K562 (cell line): Measurements from ENCODE around the gene LPGAT1. TPM values are rescaled to one million over a fixed set of nuclear protein-coding genes. Genes with fewer than 3 reads are reported as not detected.
A peak's percentile ranks its signal among the peaks of the same experiment; 100 is the strongest.

Source experiments
- ERF ChIP-seq: fragments of 450-650 bp; formaldehyde crosslinking; IDR thresholded peaks from 2 replicates; pipeline ENCODE4 v1.4.0; 2020; ENCODE audit warnings: mild to moderate bottlenecking, mixed read lengths
- HMGN3 ChIP-seq: IDR thresholded peaks from 2 replicates; pipeline ENCODE4 v1.6.1; 2011; ENCODE audit warnings: borderline replicate concordance, low read depth, mild to moderate bottlenecking, mixed read lengths, low read length; ENCODE audit not compliant: insufficient read length; ENCODE audit errors: extremely low read depth
- HNRNPK ChIP-seq: fragments of 200-400 bp; formaldehyde crosslinking; IDR thresholded peaks from one replicate; pipeline ENCODE4 v1.6.1; 2018; ENCODE audit warnings: mild to moderate bottlenecking, low read depth, low read length; ENCODE audit not compliant: poor library complexity, severe bottlenecking
- KDM5B ChIP-seq: fragments of 200-600 bp; sonication (generic); IDR thresholded peaks from 2 replicates; pipeline ENCODE4 v1.6.1; 2012; ENCODE audit warnings: low read depth, mild to moderate bottlenecking, moderate library complexity, low read length, control low read depth, inconsistent platforms; ENCODE audit not compliant: insufficient replicate concordance
- NRF1 ChIP-seq, 2 experiments: fragments of 450-650 bp; IDR thresholded peaks in 1 of 2; conservative IDR thresholded peaks in 1 of 2; 2 replicates each; pipeline ENCODE4 v1.6.1; 2014; ENCODE audit warnings: mild to moderate bottlenecking in 2 of 2
- PTRF ChIP-seq: fragments of 450-650 bp; IDR thresholded peaks from 2 replicates; pipeline ENCODE4 v1.6.1; 2016; ENCODE audit warnings: mild to moderate bottlenecking, missing genetic modification characterization, missing compliant biosample characterization
- RB1 ChIP-seq: fragments of 450-650 bp; IDR thresholded peaks from 2 replicates; pipeline ENCODE4 v1.6.1; 2017; ENCODE audit warnings: low read depth, mild to moderate bottlenecking
- SAFB2 ChIP-seq: fragments of 200-400 bp; formaldehyde crosslinking; IDR thresholded peaks from 2 replicates; pipeline ENCODE4 v1.6.1; 2018; ENCODE audit warnings: borderline replicate concordance, low read length, low read depth, moderate library complexity; ENCODE audit not compliant: severe bottlenecking
- SAP30 ChIP-seq: fragments of 200-600 bp; sonication (generic); IDR thresholded peaks from 2 replicates; pipeline ENCODE4 v1.6.1; 2012; ENCODE audit warnings: borderline replicate concordance, low read depth, mild to moderate bottlenecking, moderate library complexity, low read length, control low read depth, inconsistent platforms; ENCODE audit not compliant: insufficient read depth, poor library complexity, severe bottlenecking
- SNRNP70 ChIP-seq: fragments of 200-400 bp; formaldehyde crosslinking; optimal IDR thresholded peaks from 2 replicates; pipeline ENCODE3; 2017; ENCODE audit warnings: low read depth, low read length
- TAF1 ChIP-seq: IDR thresholded peaks from 2 replicates; pipeline ENCODE4 v1.6.1; 2011; ENCODE audit warnings: mild to moderate bottlenecking, low read length, moderate library complexity; ENCODE audit not compliant: insufficient read depth, control insufficient read depth, severe bottlenecking; ENCODE audit errors: extremely low read depth
- TBP ChIP-seq: optimal IDR thresholded peaks from 2 replicates; pipeline ENCODE3; 2011; ENCODE audit warnings: low read depth, low read length, improper control_type of control experiment
- TEAD4 ChIP-seq, 2 experiments: sonication (generic) in 1 of 2; formaldehyde crosslinking in 1 of 2; IDR thresholded peaks; 2 replicates each; pipeline versions ENCODE4 v1.6.1 to v1.8.0; 2012 to 2022; ENCODE audit warnings: borderline replicate concordance in 1 of 2, inconsistent platforms in 1 of 2, low read length in 1 of 2, mild to moderate bottlenecking in 1 of 2, missing genetic modification reagents in 1 of 2
- TGIF2 ChIP-seq: sonication (generic); formaldehyde crosslinking; IDR thresholded peaks from 2 replicates; pipeline ENCODE4 v1.8.1; 2022; ENCODE audit warnings: mild to moderate bottlenecking, missing genetic modification reagents, moderate library complexity
- WHSC1 ChIP-seq: IDR thresholded peaks from one replicate; pipeline ENCODE4 v1.6.1; 2012; ENCODE audit warnings: low read length, control low read depth, inconsistent platforms
- XRCC5 ChIP-seq: fragments of 200-400 bp; formaldehyde crosslinking; IDR thresholded peaks from 2 replicates; pipeline ENCODE4 v1.6.1; 2017; ENCODE audit warnings: low read depth, mild to moderate bottlenecking, low read length
- ZBTB1 ChIP-seq: sonication (generic); formaldehyde crosslinking; IDR thresholded peaks from 2 replicates; pipeline ENCODE4 v1.8.1; 2023; ENCODE audit warnings: missing genetic modification reagents, low read depth, mild to moderate bottlenecking, borderline replicate concordance
- ZBTB7A ChIP-seq: IDR thresholded peaks from 2 replicates; pipeline ENCODE4 v1.6.1; 2011; ENCODE audit warnings: low read depth, mild to moderate bottlenecking, low read length, moderate library complexity, borderline replicate concordance; ENCODE audit not compliant: control insufficient read depth
- ZNF717 ChIP-seq: fragments of 250-450 bp; sonication (Bioruptor Pico); IDR thresholded peaks from 2 replicates; pipeline ENCODE4 v1.5.0; 2021
- polyA plus RNA-seq, 8 experiments: library from polyadenylated mRNA; depleted of rRNA in 4 of 8; stranded (reverse) in 5 of 8; unstranded in 3 of 8; fragments of >200 nt; fragmentation: Nextera tagmentation in 2 of 8; fragmentation: Illumina TruSeq in 1 of 8; extraction: Ambion mirVana in 2 of 8; extraction: Trizol in 1 of 8; gene quantifications; 2 replicates each; pipeline versions ENCODE4 v1.2.1 to v1.2.3, GENCODE V29; 2011 to 2014; ENCODE audit warnings: inconsistent platforms in 1 of 8, missing spikeins in 1 of 8
- total RNA-seq, 7 experiments: library from RNA; depleted of rRNA in 6 of 7; stranded (reverse); fragments of >200 nt in 6 of 7; fragmentation: Illumina TruSeq in 2 of 7; extraction: Trizol in 2 of 7; gene quantifications; 2 replicates each; pipeline versions ENCODE4 v1.2.1 to v1.2.3, GENCODE V29; 2011 to 2021; ENCODE audit warnings: low replicate concordance in 1 of 7
- TF ChIP-seq, protein P1 (sequence below): IDR thresholded peaks from 2 replicates; pipeline ENCODE4 v1.6.1; 2016; ENCODE audit warnings: missing genetic modification characterization, missing compliant biosample characterization
- TF ChIP-seq, protein P2 (sequence below), 2 experiments: fragments of 250-450 bp in 1 of 2; fragments of 450-650 bp in 1 of 2; sonication (Bioruptor Pico) in 1 of 2; IDR thresholded peaks; 2 replicates each; pipeline versions ENCODE4 v1.6.1 to v1.8.0; 2016 to 2021; ENCODE audit warnings: mild to moderate bottlenecking in 2 of 2, moderate library complexity in 2 of 2, missing compliant biosample characterization in 1 of 2, missing genetic modification characterization in 1 of 2
- TF ChIP-seq, protein P3 (sequence below): fragments of 450-650 bp; formaldehyde crosslinking; IDR thresholded peaks from 2 replicates; pipeline ENCODE4 v1.4.0; 2020; ENCODE audit warnings: mild to moderate bottlenecking, moderate library complexity

Gene LPGAT1
- total and polyA plus RNA-seq, 9 of the 15 experiments (the other 6 are each of a cell fraction or from before 2014, with no cell fraction given), result 5.7 to 31.4 (median 16.3) TPM

DNA sequence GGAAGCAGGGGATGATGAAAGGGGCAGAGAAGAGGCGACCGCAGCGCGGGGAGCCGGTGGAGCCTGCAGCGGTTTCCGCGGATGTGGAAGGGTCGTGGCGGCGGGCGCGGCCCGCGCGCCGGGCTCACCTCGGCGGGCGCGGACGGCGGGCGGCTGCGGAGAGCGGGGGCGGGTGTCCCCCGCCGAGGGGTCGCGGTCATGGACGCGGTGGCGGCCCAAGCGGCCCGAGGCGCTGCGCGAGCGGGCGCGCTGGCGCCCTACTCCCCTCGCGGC, 572 bp downstream of the LPGAT1 start (continued):
- TF ChIP-seq, protein P1, sequence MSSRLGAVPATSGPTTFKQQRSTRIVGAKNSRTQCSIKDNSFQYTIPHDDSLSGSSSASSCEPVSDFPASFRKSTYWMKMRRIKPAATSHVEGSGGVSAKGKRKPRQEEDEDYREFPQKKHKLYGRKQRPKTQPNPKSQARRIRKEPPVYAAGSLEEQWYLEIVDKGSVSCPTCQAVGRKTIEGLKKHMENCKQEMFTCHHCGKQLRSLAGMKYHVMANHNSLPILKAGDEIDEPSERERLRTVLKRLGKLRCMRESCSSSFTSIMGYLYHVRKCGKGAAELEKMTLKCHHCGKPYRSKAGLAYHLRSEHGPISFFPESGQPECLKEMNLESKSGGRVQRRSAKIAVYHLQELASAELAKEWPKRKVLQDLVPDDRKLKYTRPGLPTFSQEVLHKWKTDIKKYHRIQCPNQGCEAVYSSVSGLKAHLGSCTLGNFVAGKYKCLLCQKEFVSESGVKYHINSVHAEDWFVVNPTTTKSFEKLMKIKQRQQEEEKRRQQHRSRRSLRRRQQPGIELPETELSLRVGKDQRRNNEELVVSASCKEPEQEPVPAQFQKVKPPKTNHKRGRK (tag), result 0 out of 2 replicates have a peak, but pooled peaks have one; percentile 20
- TF ChIP-seq NRF1 (conservative IDR thresholded peaks at IDR 0.05 in 1 of 2, IDR thresholded peaks at IDR 0.05 in 1 of 2) (no peak), HMGN3 (peak; percentile 59), ZNF717 (no peak), TEAD4 (IDR thresholded peaks at IDR 0.05; ENCODE audit: low read length) (no peak), TEAD4 (CRISPR knock-in tag; IDR thresholded peaks at IDR 0.05; ENCODE audit: borderline replicate concordance) (no peak), ZBTB1 (no peak), PTRF (tag) (no peak), SNRNP70 (no peak), RB1 (peak; percentile 42), XRCC5 (no peak), ERF (CRISPR knock-in tag) (peak; percentile 65; the same call in 1 of the 2 replicates), HNRNPK (no peak), KDM5B (no peak), SAP30 (peak; percentile 29), TGIF2 (CRISPR knock-in tag) (no peak), SAFB2 (no peak), TBP (no peak), WHSC1 (no peak), ZBTB7A (peak; percentile 93; the same call in 1 of the 2 replicates), TAF1 (no peak)
- TF ChIP-seq, protein P2, sequence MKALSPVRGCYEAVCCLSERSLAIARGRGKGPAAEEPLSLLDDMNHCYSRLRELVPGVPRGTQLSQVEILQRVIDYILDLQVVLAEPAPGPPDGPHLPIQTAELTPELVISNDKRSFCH (CRISPR knock-in tag; IDR thresholded peaks at IDR 0.05), result no peak
- TF ChIP-seq, protein P2 (tag; IDR thresholded peaks at IDR 0.05), result no peak
- TF ChIP-seq, protein P3, sequence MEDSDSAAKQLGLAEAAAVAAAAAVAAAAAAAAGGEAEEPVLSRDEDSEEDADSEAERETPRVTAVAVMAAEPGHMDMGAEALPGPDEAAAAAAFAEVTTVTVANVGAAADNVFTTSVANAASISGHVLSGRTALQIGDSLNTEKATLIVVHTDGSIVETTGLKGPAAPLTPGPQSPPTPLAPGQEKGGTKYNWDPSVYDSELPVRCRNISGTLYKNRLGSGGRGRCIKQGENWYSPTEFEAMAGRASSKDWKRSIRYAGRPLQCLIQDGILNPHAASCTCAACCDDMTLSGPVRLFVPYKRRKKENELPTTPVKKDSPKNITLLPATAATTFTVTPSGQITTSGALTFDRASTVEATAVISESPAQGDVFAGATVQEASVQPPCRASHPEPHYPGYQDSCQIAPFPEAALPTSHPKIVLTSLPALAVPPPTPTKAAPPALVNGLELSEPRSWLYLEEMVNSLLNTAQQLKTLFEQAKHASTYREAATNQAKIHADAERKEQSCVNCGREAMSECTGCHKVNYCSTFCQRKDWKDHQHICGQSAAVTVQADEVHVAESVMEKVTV (CRISPR knock-in tag), result no peak
